Peyer's patch (tissue), 4 donors: Measurements from ENCODE around the gene KDM2A. TPM values are rescaled to one million over a fixed set of nuclear protein-coding genes. Genes with fewer than 3 reads are reported as not detected.

Source experiments
- DNase-seq, 3 donors: peaks; one replicate each; pipeline ENCODE4 v3.0.0-alpha.2; 2017 to 2019
- H3K27ac ChIP-seq, 4 donors: fragments of 200-600 bp; sonication (generic); one replicate each; pipeline ENCODE4 v1.5.1; 2016 to 2019
- H3K27me3 ChIP-seq, 2 donors: fragments of 200-600 bp; sonication (generic); one replicate each; pipeline ENCODE4 v1.5.1; 2019
- H3K36me3 ChIP-seq, 3 donors: fragments of 200-600 bp; sonication (generic); one replicate each; pipeline ENCODE4 v1.5.1; 2016 to 2019
- H3K4me1 ChIP-seq, 4 donors: fragments of 200-600 bp; sonication (generic); one replicate each; pipeline ENCODE4 v1.5.1; 2016 to 2019
- H3K4me3 ChIP-seq, 4 donors: fragments of 200-600 bp; sonication (generic); 1 replicate in 3 of 4; 2 replicates in 1 of 4; pipeline ENCODE4 v1.5.1; 2016 to 2019; ENCODE audit warnings: mild to moderate bottlenecking in 1 of 4
- H3K9me3 ChIP-seq, 4 donors: fragments of 200-600 bp; sonication (generic); one replicate each; pipeline ENCODE4 v1.5.1; 2016 to 2019; ENCODE audit warnings: mild to moderate bottlenecking in 1 of 4
- POLR2A ChIP-seq, 2 donors: fragments of 450-650 bp; IDR thresholded peaks; one replicate each; pipeline ENCODE4 v1.5.1; 2017; ENCODE audit warnings: antibody characterized with exemption in 2 of 2, mild to moderate bottlenecking in 2 of 2, moderate library complexity in 2 of 2
- total RNA-seq, 4 donors: library from RNA; depleted of rRNA; stranded (reverse); fragments of >200 nt; gene quantifications; one replicate each; pipeline ENCODE4 v1.1.0, GENCODE V29; 2016
- TF ChIP-seq, protein P1 (sequence below), 6 experiments: fragments of 450-650 bp in 4 of 6; fragments of 200-600 bp in 2 of 6; sonication (generic) in 1 of 6; IDR thresholded peaks; one replicate each; pipeline ENCODE4 v1.5.1; 2017 to 2019; ENCODE audit warnings: antibody characterized with exemption in 6 of 6, mild to moderate bottlenecking in 3 of 6, moderate library complexity in 1 of 6

KDM2A gene
- total RNA-seq, 4 donors from 2014 or later: 76.7 to 225 (median 105) TPM

- Histone ChIP-seq H3K9me3 (no peaks in the 10 kb centered on the region), H3K4me3 (no peak overlapping the region), H3K36me3 (peaks cover 0 to 75% (median 5%) of the 10 kb centered on the region in 3 donors), H3K27ac (peak overlapping the region in 2 of 4 donors; percentile 57 to 93), H3K4me1 (peaks cover 10 to 50% (median 40%) of the 10 kb centered on the region in 4 donors), H3K27me3 (no peaks in the 10 kb centered on the region)
- no peak for TF ChIP-seq POLR2A (IDR thresholded peaks at IDR 0.05)
- TF ChIP-seq, protein P1, sequence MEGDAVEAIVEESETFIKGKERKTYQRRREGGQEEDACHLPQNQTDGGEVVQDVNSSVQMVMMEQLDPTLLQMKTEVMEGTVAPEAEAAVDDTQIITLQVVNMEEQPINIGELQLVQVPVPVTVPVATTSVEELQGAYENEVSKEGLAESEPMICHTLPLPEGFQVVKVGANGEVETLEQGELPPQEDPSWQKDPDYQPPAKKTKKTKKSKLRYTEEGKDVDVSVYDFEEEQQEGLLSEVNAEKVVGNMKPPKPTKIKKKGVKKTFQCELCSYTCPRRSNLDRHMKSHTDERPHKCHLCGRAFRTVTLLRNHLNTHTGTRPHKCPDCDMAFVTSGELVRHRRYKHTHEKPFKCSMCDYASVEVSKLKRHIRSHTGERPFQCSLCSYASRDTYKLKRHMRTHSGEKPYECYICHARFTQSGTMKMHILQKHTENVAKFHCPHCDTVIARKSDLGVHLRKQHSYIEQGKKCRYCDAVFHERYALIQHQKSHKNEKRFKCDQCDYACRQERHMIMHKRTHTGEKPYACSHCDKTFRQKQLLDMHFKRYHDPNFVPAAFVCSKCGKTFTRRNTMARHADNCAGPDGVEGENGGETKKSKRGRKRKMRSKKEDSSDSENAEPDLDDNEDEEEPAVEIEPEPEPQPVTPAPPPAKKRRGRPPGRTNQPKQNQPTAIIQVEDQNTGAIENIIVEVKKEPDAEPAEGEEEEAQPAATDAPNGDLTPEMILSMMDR (IDR thresholded peaks at IDR 0.05): no peak
- peak in 1 of 3 donors; percentile 39 for DNase-seq
Observed at GRCh38 chr11:67280341-67280787, 161.3 kb downstream of the KDM2A start.

DNA sequence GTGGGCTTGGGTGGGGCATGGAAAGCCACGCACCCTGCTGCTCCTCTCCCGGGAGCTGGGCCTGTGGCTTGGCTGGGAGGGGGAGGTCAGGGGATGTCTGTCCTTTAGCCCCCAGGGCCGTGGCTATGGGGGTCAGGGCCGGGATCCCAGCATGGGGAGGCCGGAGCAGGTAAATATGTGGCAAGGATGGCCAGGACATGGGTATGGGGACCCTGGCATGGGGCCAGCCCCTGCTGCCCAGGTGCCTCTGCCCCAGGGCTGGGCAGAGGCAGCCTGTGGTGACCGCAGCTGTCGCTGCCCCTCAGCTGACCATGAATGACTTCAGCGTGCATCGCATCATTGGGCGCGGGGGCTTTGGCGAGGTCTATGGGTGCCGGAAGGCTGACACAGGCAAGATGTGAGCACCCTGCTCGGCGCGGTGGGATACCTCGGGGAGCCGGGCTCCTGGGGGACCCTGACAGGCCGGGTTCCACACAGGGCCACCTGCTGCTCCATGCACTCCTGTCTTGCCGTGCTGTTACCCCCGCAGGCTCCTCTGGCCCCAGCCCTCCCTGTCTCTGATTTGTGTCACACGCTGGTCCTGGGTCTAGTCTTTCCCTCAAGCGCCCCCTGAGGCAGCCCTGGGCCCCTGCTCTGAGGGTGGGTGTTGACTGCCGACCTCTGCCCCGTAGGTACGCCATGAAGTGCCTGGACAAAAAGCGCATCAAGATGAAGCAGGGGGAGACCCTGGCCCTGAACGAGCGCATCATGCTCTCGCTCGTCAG is 161.9 kb downstream of the KDM2A start:
- no peak overlapping the region for H3K4me3 ChIP-seq
- H3K36me3 ChIP-seq: peaks cover 0 to 81% (median 5%) of the 10 kb centered on the region in 3 donors
- peak in 2 of 3 donors; percentile 44 to 47 for DNase-seq
- peaks cover 4 to 49% (median 37%) of the 10 kb centered on the region in 4 donors for H3K4me1 ChIP-seq
- H3K27me3 ChIP-seq: no peaks in the 10 kb centered on the region
- no peaks in the 10 kb centered on the region for H3K9me3 ChIP-seq
- no peak for TF ChIP-seq POLR2A (IDR thresholded peaks at IDR 0.05)
- TF ChIP-seq, protein P1 (IDR thresholded peaks at IDR 0.05): no peak
- H3K27ac ChIP-seq: peak overlapping the region in 2 of 4 donors; percentile 57 to 93

GRCh38 chr11:67281552-67282150 is 162.6 kb downstream of the KDM2A start:
- Histone ChIP-seq H3K36me3 (peaks cover 0 to 86% (median 5%) of the 10 kb centered on the region in 3 donors), H3K9me3 (no peaks in the 10 kb centered on the region), H3K27ac (peak overlapping the region in 2 of 4 donors; percentile 42 to 59), H3K4me1 (peaks cover 0 to 49% (median 36%) of the 10 kb centered on the region in 4 donors), H3K27me3 (no peaks in the 10 kb centered on the region), H3K4me3 (no peak overlapping the region)
- no peak for TF ChIP-seq POLR2A (IDR thresholded peaks at IDR 0.05)
- TF ChIP-seq, protein P1 (IDR thresholded peaks at IDR 0.05): no peak
- peak in 1 of 3 donors; percentile 46 for DNase-seq

DNA sequence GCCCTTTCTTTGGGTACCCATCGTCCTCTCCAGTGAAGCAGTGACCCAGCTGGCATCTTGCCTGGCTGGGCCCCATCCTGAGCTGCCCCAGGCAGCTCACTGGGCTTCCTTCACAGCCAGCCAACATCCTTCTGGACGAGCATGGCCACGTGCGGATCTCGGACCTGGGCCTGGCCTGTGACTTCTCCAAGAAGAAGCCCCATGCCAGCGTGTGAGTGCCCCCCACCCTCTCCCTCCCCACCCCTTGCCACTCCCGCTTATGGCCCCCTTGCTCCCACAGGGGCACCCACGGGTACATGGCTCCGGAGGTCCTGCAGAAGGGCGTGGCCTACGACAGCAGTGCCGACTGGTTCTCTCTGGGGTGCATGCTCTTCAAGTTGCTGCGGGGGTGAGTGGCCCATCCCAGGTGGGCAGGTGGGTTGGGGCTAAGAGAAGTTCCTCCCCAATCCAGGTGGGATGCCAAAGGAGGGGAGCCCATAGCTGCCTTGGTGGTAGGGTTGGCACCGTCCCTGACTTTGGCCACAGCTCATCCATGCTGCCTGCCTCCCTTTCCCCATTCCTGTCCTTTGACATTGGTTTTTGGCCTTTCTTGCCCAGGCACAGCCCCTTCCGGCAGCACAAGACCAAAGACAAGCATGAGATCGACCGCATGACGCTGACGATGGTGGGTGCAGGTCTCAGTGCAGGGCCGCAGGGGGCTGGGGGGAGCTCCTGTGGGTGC is 163.3 kb downstream of the KDM2A start:
- Histone ChIP-seq H3K27me3 (no peaks in the 10 kb centered on the region), H3K27ac (peak overlapping the region in 3 of 4 donors; percentile 18 to 59 (median 42)), H3K9me3 (no peaks in the 10 kb centered on the region), H3K36me3 (peaks cover 0 to 90% (median 5%) of the 10 kb centered on the region in 3 donors), H3K4me1 (peaks cover 0 to 49% (median 36%) of the 10 kb centered on the region in 4 donors), H3K4me3 (no peak overlapping the region)
- TF ChIP-seq POLR2A (IDR thresholded peaks at IDR 0.05): no peak
- TF ChIP-seq, protein P1 (IDR thresholded peaks at IDR 0.05): no peak
- DNase-seq: peak in 2 of 3 donors; percentile 39 to 44

DNA sequence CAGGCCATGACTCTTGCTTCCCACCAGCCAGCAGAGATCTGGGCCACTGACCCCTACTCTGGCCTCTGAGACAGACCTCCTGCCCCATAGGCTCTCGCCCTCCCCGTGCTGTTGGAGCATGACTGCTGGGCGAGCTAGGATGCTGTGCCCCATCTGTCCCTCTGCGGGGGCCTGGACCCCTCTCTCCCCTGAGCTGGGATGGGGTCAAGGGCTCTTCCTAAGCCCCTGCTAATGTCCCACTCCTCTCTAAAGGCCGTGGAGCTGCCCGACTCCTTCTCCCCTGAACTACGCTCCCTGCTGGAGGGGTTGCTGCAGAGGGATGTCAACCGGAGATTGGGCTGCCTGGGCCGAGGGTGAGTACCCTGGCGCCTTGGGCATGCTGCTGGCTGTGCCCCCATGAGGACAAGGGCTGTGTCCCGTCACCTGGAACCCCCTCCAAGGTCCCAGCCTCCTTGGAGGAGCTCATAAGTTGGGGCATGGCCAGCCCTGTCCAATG is 163.9 kb downstream of the KDM2A start:
- Histone ChIP-seq H3K4me3 (no peak overlapping the region), H3K9me3 (no peaks in the 10 kb centered on the region), H3K4me1 (peaks cover 2 to 49% (median 36%) of the 10 kb centered on the region in 4 donors), H3K36me3 (peaks cover 0 to 89% (median 5%) of the 10 kb centered on the region in 3 donors), H3K27me3 (no peaks in the 10 kb centered on the region), H3K27ac (peak overlapping the region in 3 of 4 donors; percentile 18 to 59 (median 42))
- DNase-seq: no peak
- TF ChIP-seq POLR2A (IDR thresholded peaks at IDR 0.05): no peak
- TF ChIP-seq, protein P1 (IDR thresholded peaks at IDR 0.05): no peak
